SKM-1 treated with dmso at 0.1 percent for 144 hours (cell line): ENCODE measurements around the gene NRN1.

Experiments used
- DNase-seq: peaks from one replicate; lab custom pipeline; 2025; ENCODE audit not compliant: unreplicated experiment; lab: John Stamatoyannopoulos, UW

Gene NRN1

DNA sequence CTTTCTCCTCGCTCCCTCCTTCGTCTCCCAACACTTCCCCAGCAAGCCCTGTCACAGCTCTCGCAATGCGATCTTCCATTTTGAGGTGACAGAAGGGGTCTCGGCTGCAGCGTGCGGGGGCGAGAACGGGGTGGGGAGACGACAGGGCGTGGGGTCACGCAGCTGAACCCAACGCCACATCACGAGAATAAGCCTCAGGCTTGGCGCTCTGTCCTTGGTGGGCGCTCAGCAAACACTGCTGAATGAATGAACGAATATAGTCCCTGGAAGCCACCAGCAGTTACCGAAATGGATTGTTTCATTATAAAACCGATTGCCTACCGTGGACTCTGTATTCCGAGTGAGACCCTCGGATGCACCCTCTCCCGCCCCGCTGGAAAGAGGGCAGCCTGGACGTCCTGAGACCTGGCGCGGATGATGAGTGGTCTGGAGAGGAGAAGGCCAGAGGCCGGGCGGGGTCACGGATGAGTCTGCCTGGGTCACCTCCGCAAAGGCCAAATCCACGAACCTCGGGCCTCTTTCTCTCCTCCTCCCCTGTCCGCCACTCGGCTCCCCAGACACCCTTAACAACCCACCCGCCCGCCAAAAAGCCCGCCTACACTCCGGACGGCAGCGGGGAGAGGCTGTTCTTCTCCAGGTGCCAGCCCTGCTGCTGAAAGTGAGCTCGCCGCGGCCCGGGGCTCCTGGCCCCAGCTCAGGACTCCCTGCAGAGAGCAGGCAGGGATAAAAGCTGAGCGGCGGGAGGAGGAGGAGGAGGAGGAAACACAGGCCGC lies 3.7 kb downstream of the NRN1 start:
- no peak for DNase-seq

GRCh38 chr6:6002005-6002847 lies 4.5 kb downstream of the NRN1 start:
- DNase-seq = no peak

DNA sequence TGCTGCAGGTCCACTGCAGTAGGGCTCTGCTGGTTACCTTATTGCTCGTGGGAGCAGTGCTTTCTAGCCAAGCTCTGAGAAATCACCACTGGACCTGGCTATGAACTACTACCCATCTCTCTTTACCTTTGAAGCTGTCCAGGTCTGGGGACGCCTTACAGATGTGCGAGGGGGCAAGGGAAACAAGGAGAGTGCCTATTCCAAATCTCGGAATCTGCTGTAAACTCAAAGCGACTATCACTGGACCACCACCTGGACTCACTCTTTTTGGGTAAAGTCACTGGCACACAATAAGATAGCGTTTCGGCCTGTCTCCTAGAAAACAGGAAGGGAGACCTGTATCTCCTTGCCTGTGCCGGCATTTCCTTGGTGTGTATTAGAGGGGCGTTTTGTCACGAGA lies 5.3 kb downstream of the NRN1 start:
- no peak for DNase-seq

GRCh38 chr6:5999688-6000608 lies 6.8 kb downstream of the NRN1 start:
- DNase-seq = no peak

GRCh38 chr6:5998711-5999687 lies 7.7 kb downstream of the NRN1 start:
- no peak for DNase-seq

DNA sequence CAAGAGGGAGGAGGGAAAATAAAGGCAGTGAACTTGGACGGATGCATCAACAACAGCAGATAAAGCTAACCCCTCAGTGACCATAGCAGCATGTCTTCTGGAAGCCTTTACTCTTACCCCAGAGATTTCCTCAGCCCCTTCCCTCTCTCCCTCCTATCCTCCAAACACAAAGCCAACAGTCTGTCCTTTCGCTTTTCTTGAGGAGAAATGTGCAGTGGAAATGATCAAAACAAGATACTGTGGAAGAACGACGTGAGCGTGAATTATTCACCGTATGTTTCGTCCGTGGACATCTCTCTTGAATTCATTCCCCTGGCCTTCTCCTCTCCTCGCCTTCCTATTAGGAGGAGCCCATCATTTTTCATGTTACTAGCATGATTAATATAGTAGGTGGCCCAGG lies 8.5 kb downstream of the NRN1 start:
- DNase-seq = no peak

DNA sequence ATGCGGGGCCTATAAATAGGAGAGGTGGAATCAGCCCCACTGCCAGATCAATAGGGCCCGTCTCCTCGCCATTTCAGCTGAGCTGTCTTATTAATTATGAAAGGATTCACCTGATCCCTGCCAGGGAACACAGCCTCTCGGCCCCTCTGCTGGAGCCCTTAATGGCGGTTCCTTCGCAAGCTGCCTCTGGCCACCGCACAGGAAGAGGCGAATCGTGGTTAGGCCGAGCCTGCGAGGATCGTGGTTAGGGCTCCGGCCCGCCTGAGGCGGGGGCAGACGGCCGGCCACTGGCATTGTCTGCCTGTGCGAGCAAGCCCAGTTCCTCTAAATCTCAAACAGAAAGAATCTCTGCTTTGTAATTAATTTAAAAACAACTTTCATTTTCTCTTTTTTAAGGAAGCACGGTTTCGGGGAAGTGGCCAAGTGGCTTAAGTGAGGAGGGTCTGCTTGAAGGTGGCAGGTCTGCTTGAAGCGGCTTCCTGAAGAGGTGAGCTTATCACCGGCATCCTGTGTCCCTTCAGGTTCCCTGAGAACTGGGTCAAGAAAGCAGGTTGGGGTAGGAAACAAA lies 9.2 kb downstream of the NRN1 start:
- no peak for DNase-seq

GRCh38 chr6:5996714-5997419 lies 9.9 kb downstream of the NRN1 start:
- no peak for DNase-seq

DNA sequence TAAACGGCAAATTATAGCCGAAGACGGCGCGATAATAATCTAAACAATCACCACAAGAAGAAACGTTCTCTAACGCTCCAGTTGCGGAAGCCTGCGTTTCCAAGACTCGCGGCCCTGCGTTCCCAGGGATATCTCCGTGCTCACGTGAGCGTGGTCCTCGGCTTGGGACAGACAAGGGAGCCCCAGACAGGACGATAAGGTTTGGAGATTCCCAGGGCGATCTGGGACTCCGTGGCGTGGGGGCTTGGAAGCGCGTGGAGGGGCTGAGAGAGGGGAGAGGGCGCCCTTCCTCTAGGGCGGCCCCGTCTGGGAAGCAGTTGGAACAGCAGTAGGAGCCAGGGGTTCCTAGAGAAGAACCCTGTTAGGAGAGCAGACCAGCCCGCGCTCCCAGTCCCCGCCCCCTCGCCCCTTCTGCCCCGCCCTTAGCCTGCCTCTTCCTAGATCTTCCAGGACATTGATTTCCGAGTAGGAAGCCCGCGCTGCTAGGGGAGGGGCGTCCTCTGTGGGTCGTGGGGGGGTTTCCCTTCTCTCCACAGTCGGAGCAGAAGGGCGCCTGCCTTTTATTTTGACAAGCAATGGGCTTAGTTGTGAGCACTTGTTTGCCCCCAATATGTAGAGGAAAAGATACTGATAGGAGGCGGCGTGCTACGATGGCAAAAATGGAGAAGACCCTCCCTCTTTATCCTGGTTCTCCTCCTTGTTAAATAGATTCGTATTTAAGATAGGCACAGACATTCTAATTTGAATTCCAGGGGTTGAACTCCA lies 10.6 kb downstream of the NRN1 start:
- no peak for DNase-seq

GRCh38 chr6:5995658-5995948 lies 11.1 kb downstream of the NRN1 start:
- DNase-seq = no peak

- DNase-seq = no peak
Observed at GRCh38 chr6:5994999-5995657, 11.6 kb downstream of the NRN1 start.

DNA sequence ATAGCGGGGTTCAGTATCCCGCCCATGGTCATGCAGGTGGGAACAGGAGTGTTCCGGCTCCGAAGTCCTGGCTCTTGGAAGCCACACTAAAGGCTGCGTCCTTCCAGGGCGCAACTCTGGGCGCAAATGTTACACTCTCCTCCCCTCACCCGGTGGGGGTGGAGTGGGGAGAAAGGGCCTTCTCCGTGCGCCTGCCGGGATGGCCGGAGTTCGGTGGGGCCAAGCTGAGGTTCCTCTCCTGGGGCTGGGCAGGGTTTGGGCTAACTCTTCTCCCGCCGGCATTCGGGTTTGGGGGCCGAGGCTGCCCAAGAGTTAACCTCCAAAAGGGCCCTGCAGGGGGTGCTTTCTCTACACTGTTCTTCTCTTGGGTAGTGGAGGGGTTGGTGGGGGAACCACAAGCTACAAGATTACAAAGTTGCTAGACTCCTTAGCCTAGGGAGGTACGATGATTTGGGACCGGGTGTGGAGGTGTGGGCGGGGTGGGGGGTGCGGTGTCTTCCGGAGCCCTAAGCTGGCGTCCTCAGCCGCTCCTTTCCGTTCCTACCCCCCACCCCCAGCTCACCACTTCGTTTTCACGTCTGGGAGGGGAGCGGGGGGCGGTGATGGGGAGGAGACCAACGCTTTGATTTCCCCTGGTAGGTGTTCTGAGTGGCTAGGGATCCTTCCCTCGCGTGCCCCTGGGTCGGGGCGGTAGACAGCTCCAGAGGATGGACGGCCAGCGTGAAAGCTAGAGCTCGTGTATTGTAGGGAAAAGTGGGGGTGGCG lies 12.3 kb downstream of the NRN1 start:
- no peak for DNase-seq

DNA sequence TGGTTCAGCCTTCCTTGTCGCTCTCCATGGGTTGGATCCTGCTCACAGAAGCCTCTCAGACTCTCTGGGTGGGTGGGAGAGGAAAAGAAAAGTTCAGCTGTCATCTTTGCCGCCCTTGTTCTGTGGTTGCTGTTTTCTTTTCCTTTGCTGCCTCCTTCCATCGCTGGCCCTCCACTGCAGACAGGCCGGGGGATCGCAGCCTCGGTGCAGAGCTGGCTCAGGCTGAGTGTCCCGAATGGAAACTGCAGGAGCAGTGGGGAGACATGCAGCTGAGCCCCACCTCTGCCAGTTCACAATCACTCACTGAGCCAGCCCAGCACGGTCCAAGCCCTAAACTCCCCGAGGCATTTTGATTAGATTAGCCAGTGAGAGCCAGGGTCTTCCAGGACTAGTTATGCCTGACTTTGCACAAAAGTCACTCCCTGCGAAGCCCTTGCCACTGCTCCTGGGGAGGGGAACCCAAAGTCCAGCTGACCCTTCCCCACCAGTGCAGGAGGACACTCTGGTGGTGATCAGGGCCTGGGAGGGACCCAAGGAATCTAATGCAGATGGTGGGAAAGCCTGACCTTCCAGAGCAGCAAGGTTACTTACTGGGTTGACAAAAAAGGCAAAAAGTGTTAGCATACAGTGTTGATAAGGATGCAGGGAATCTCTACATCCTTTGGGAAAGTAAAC lies 14.0 kb downstream of the NRN1 start:
- DNase-seq = no peak

- no peak for DNase-seq
Observed at GRCh38 chr6:5990786-5991185, 15.9 kb downstream of the NRN1 start.

DNA sequence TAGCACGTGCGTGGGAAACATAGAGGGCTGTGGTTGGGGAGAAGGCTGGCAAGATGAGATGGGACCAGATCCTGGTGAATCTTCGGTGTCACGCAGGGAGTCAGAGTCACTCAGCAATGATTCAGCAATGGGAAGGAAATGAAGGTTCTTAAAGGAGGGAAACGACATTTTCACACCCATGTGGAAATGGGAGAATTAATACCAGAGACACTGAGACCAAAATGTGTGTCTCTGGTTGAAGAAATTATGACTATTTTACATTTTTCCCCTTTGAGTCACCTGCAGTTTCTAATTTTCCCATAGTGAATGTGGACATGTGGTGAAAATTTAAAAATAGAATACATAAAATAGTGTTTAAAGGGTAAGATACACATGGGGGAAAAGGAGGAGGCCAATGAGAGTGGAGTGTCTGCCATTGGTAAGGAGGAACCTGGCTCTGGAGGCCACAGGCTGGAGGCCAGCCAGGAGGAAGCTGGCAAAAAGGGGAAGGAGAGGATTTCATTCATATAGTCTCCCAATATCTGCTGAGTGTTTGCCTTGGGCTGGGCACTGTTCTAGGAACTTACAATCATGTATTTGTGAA lies 17.5 kb downstream of the NRN1 start:
- DNase-seq = peak; percentile 84

DNA sequence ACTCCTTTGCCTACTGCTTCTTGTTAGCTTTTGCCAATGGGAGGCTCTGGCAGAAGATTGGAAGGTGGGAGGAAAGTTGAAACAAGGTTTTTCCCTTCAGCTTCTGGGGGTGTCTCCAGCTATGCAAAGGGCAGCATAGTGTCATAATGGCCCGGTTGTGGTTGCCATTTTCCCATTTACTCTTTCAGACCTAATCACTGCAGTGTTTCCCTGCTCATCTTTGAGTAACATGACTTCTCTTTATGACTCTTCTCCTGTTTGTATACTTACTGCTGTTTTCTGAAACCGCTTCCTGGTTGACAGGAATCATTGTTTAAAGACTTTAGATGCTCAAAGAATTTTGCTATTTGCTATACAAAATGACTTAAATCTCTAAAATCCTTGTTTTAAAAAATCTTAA lies 19.9 kb downstream of the NRN1 start:
- no peak for DNase-seq
